ENCODE data around the gene DPP7.
"Not testable (repeated sequence)": the region's sequence is repeated elsewhere in the genome, so short reads cannot be mapped to it uniquely, and the experiment has no call there.

DPP7 gene

DNA sequence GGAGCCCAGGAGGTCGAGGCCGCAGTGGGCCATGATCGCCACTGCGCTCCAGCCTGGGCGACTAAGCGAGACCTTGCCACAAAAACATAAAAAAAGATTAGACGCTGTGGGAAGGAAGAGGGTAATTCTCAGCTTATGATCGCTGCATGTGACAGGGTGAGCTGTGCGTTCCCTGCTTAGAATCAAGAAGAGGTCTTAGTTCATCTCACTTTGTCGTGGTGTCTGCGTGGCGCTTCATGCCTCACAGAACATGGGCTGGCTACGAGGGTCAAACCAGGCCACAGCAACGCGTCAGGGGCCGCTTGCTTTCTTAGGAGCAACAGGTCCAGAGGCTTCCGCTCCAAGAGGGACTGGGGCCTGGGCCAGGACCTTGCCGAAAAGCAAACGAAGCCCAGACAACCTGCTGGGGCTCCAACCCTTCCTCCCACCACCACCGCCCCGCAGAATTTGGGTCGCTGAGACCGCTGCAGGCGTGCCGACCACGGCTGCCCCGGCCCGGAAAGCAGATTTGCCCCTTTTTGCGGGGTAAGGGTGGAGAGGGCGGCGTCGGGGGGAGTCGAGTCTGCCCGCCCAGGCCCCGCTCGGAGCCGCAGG is 14.4 kb upstream of the DPP7 start:
- DNase-seq, result peak; percentile 43

DNA sequence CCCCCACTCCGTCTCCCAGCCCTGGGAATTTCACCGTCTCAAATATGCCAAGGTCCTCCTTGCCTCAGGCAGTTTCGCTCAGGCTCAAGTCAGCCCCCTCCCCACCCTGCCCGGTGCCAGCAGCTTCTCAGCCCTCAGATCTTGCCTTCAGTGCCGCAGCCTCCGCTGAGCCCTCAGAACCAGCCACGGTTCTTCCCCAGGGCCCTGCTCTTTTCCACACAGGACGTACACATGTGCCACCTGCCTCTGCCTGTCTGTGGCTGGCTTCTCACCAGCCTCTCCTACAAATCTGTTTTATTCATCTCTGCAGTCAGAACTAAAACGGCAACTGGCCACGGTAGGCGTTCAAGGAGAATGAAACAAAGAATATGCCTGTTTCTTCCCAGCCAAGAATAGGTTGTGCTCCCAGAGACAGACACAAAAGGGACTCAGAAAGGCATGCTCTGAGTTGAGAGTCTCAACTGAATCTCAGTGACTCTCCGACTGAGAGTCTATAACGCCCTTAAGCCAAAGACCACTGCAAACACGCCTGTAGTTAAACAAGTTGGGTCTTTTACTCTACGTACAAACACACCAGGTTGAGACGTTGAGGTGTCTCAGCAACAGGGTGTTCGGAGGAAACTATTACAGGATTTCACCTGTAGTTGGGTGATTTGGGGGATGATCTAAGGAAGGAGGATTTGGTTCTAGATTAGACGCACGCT is 13.8 kb upstream of the DPP7 start:
- DNase-seq, result peak; percentile 52

DNA sequence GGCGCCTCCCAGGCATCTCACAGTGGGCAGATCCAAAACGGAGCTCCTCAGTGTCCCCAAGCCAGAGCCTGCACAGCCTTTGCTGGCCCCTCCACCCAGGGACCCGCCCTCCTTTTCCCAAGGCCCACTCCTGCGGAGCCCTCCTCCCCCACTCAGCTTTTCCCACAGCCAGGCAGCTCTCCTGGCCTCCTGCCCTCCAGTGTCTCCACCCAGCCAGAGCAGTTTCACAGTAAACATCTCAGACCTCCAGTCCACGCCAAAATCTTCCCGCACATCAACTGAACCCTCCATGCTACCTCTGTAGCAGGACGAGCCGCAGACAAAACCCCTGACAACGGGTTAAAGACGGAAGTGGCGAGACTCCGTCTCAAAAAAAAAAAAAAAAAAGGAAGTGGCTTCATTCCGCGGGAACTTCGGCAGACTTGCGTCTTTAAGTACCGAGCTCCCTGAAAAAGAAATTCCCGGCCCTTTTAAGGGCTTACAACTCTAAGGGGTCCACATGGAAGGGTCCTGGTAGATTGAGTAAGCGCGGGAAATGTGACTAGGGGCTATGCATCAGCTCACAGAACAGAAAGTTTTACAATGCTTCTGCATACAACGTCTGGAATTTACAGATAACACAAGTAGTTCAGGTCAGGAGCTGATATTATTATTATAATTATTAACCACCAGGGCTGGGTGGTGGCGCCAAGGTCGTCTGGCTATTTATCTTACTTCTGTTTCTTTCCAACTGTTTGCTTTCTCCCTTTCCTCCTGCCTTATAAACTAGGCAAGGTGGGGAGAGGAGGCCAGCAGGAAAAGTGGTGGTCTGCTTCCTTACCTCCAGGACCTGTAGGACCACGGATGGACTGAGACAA is 13.0 kb upstream of the DPP7 start:
- peak; percentile 92 for DNase-seq

DNA sequence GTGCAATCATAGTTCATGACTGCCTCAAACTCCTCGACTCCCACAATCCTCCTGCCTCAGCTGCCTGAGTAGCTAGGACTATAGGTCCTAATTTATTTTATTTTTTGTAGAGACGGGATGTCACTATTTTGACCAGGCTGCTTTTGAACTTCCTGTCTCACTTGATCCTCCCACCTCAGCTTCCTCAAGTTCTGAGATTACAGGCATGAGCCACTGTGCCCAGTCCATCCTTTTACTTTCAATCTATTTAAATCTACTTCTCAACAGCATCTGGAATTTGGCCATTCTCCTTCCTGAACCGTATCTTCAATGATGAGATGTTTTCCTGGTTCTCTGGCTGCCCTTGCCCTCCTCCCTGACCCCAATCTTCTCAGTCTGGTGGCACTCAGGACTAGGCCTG is 12.3 kb upstream of the DPP7 start:
- peak; percentile 27 for DNase-seq

DNA sequence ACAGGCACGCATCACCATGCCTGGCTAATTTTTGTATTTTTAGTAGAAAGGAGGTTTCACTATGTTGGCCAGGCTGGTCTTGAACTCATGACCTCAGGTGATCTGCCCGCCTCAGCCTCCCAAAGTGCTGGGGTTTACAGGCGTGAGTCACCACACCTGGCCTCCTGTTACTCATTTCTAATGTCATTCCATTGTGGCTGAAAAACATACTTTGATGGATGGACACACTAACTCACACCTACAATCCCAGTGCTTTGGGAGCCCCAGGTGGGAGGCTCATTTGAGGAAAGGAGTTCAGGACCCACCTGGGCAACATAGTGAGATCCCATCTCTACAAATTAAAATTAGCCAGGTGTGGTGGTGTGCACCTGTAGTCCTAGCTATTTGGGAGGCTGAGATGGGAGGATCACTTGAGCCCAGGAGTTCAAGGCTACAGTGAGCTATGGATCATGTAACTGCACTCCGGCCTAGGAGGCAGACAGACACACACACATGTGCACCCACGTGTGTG is 9.5 kb upstream of the DPP7 start:
- not testable (repeated sequence) for DNase-seq

DNA sequence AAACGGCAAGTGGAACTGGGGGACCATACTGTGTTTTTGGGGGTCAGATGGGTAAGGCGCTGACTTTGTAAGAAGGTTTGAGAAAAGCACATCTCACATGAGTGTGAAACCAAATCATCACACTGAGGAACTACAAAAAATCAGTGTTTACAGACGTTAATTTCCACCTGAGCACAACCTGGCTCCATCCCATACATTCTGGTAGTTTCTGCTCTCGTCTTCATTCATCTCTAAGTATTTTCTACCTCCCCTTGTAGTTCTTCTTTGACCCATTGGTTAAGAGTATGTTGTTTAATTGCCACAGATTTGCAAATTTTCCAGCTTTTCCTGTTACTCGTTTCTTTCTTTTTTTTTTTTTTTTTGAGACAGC is 8.9 kb upstream of the DPP7 start:
- DNase-seq, result no peak

DNA sequence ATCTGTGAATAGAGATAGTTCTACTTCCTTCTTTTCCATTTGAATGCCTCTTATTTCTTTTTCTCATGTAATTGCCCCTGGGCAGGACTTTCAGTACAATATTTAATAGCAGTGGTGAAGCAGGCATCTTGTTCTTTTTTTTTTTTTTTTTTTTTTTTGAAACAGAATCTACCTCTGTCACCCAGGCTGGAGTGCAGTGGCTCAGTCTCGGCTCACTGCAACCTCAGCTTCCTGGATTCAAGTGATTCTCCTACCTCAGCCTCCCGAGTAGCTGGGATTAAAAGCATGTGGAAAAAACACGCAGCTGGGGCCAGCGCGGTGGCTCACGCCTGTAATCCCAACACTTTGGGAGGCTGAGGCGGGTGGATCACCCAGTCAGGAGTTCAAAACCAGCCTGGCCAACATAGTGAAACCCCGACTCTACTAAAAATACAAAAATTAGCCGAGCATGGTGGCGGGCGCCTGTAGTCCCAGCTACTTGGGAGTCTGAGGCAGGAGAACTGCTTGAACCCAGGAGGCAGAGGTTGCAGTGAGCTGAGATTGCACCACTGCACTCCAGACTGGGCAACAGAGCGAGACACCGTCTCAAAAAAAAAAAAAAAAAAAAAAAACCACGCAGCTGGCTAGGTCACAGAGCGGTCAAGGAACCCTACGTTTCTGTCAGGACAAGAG is 8.4 kb upstream of the DPP7 start:
- DNase-seq, result peak; percentile 20

DNA sequence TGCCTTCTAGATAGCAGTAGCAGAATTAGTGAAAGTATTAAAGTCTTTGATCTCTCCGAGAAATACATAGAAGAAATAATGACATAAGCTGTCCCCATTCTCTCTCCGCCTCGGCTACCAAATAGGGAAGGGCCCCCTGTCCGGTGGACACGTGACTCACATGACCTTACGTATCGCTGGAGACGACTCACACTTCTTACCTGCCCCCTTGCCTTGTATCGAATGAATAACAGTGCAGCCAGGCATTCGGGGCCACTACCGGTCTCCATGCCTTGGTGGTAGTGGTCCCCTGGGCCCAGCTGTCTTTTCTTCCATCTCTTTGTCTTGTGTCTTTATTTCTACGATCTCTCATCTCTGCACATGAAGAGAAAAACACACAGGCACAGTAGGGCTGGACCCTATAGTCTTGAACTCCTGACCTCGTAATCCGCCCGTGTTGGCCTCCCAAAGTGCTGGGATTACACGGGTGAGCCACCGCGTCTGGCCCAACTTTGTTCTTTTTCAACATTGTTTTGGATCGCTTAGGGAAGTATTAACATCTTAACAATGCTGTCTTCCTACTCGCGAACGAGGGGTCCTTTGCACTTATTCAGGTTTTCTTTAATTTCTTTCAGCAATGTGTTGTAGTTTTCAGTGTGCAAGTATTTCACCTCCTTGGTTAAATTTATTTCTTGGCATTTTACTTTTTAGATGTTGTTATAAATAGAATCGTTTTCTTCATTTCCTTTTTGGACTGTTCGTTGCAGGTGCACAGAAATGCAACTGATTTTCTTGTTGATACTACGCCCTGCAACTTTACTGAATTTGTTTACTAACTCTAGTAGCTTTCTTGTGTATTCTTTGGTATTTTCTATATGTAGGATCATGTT is 7.6 kb upstream of the DPP7 start:
- not testable (repeated sequence) for DNase-seq

DNA sequence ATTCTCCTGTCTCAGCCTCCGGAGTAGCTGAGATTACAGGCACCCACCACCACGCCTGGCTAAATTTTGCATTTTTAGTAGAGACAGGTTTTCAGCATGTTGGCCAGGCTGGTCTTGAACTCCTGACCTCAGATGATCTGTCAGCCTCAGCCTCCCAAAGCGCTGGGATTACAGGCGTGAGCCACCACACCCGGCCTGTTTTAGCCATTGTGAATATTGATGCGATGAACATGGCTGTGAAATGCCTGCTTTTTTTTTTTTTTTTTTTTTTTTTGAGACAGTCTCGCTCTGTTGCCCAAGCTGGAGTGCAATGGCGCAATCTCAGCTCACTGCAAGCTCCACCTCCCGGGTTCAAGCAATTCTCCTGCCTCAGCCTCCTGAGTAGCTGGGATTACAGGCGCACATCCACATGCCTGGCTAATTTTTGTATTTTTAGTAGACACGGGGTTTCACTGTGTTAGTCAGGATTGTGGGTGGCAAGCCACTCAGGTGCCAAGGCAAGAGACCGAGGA is 3.6 kb upstream of the DPP7 start:
- DNase-seq, result not testable (repeated sequence)

DNA sequence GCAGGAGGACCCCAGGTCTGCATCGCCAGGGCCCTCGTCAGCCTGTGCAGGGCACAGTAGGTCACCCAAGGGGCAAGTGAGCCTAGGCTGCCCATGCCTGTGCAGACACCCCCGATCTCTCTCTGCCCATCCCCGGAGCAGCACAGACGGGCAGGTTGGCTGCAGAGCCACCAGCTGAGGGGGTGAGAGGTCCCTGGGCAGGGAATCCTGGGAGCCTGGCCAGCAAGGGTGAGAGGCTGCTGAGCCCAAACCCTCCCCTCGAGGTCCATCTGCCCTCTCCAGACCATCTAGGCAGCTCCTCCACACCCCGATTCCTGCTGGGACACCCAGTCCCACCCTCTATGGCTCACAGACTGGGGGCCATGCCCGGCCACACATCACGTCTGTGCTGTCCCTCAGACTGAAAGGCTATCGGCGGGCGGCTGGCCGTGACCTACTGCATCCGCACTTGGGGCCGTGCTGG is 2.8 kb upstream of the DPP7 start:
- no peak for DNase-seq

DNA sequence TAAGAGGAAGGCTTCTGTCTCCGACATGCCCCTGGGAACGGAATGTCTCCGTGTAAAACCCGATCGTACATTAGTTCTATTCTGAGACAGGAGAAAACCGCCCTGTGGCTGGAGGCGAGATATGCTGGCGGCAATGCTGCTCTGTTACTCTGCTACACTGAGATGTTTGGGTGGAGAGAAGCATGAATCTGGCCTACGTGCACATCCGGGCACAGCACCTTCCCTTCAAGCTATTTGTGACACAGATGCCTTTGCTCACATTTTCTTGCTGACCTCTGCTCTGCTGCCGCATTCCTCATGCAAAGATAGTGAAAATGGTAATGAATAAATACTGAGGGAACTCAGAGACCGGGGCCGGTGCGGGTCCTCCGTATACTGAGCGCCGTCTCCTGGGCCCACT is 2.2 kb upstream of the DPP7 start:
- DNase-seq, result peak; percentile 62

DNA sequence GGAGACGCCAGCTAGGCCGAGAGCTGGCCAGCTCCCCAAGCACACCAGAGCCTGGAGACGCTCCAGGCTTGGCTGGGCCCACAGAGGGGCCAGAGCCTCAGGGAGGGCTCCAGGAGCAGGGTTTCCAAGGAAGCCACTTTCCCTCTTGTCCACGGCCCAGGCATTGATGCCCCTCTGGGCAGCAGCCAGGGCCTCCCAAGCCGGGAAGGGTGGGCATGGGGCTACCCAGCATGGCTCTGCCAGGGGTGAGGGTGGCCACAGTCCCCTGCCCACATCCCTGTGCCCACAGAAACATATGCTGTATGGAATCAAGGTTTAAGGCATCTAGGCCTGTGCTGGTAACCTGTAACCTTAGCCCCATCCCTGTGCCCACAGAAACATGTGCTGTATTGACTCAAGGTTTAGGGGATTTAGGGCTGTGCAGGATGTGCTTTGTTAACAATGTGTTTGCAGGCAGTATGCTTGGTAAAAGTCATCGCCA is 1.5 kb upstream of the DPP7 start:
- no peak for DNase-seq

DNA sequence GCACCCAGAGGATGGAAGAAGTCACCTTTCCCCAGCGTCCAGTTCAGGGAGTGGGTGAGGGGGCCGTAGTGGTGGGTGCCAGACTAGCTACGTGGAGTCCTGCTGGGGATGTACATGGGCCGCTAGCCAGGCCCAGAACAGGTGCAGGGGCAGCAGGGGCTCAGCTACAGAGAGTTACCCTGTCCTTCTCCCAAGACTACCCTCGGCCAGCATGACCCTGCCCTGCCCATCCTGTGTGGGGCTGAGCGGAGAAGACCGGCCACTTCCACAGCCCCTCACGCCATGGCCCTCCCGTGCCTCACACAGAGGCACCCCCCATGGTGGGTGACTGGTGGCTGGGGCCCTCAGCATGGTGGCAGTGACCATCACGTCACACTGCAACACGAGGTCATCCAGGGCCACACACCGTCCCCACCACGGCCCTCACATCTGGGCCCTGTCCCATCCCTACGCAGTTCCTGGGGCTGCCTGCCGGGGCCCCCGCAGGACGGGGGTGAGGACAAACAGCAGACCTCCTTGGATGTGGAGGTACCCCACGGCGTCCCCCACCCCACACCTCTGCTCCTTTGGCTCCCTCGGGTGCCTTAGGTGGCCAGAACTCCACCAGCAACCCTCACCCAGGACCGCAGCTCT is 977 bp upstream of the DPP7 start:
- DNase-seq, result no peak

DNA sequence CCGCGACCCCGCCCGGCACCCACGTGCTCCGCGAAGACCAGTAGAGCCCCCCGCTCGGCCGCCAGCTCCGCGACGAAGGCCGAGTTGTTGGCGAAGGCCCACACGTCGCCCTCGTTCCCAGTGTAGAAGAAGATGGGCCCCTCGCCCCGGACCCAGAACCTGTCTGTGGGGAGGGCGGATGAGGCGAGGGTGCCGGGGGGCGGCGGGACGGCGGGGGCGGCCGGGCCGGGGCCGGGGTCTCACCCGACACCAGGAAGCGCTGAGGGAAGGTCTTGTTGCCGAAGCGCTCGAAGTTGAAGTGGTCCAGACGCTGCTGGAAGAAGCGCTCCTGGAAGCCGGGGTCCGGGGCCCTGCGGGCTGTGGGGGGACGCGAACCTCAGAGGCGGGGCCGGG is 317 bp downstream of the DPP7 start:
- DNase-seq, result no peak

DNA sequence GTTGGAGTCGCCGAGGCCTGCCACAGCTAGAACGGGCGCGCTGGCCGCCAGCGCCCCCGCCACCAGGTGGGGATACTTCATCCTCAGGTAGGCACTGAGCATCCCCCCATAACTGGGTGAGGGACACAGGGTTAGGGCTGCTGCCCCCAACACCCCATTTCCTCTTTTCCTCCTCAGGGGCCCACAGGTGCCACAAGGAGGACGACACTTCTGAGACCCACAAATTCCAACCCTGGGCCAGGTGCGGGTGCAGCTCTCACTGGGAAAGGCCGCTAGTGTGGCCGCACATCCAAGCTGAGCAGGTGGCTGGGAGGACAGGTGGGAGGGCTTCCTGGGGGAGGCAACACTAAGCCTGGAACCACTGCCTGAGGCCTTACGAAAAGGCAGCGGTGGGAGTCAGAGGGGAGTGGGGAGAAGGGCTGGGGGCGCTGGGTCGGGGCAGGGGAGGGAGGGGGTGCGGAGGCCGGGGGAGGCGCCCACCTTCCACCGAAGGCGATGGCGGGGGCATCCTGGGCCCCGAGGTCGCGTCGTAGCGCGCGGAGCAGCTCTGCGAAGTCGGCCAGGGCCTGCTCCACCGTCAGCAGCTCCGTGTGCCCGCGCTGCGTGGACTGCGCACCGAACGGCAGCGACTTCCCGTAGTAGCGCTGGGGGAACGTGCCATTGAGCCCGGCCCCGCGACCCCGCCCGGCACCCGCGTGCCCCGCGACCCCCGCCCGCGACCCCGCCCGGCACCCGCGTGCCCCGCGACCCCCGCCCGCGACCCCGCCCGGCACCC is 961 bp downstream of the DPP7 start:
- no peak for DNase-seq

DNA sequence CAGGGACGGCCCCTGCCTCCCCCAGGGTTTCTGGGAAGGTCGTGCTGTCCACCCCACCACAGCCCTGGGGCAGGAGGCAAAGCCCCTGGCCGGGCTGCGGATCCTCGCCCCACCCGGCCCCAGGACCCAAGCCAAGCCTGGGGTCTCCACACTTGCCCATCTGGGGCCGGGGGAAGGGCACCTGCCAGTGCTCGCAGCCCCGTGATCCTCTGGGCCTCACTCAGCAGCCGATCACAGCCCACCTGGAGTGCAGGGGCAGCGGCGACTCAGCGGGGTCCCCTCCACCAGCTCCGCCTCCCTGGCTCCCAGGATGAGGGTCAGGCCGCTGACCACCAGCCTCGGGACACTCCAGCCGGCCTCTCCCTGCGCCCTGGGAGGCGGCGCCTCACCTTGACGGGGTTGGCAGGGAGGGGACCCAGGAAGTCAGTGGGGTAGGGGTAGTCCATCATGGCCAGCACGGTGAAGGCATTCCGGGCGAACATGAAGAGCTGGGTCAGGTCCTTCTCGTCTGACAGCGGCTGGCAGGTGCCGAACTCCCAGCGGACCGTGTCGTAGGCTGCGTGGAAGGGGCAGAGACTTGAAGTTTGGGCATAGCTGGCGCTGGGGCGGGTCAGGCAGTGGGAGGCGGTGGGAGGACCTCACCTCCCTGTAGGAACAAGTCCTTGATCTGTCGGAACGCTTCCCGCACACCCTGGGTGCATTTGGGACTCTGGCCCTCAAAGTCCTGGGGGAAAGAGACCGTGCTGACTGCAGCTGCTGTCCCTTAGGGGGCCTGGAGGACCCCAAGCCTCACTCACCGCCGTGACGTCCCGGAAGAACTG is 1.8 kb downstream of the DPP7 start:
- DNase-seq, result no peak

DNA sequence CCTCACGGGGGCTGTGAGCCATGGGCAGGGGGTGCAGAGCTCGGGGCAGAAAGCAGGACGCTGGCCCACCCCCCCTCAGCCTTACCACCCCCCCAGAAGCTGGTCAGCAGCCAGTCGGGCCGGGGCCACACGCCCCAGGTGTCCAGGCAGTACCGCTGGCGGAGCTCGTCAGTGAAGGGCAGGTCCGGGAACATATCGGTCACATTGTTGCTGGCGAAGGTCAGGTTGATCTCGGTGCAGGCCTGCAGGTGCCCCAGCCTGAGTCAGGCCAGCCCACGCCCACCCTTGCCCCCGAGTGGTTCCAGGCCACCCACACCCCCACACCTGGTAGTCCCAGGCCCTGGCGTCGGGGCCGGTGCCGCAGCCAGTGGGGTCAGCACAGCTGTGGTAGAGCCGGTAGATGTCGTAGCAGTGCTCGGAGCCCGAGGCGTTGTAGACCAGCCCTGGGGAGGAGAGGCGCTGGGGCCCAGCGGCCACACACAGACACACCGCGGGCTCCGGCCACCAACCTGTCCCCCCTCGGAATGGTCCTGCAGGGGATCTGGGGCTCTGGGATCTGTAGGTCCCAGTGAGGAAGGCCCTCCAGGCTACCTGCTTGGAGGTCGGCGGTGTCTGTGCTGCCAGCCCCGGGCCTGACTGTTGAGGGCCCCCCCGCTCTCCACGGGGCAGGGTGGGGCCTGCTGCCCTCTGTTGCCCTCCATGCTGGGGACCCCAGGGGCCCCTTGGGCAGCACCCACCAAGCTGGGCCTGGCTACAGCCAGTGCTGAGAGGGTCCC is 2.6 kb downstream of the DPP7 start:
- no peak for DNase-seq

DNA sequence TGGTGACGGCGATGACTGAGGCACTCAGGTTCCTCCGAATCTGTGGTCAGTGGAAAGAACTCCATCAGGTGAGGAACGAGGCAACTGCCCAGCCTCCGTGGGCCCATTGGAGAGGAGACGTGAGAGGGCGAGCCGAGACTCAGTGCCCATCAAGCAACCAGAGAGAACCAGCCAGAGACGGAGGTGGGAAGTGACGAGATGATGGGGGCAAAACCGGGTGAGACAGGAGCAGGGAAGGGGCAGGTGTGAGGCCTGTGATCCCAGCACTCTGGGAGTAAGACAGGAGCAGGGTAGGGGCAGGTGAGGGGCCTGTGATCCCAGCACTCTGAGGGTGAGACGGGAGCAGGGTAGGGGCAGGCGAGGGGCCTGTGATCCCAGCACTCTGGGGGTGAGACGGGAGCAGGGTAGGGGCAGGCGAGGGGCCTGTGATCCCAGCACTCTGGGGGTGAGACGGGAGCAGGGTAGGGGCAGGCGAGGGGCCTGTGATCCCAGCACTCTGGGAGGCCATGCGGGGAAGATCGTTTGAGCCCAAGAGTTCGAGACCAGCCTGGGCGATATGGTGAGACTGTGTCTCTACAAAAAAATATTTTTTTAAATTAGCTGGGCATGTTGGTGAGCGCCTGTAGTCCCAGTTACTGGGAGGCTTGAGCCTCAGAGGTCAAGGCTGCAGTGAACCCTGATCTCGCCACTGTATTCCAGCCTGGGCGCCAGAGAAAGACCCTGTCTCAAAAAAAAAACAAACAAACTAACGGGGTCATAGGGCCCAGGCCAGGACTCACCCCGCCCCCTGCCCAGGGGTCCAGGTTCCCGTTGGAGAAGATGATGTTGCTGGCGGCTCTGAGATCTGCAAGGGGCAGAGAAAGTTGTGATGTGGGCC is 3.4 kb downstream of the DPP7 start:
- no peak for DNase-seq
